ENCODE data around the gene IDI2.

The IDI2 gene

GRCh38 chr10:1009071-1009494, 16.6 kb downstream of the IDI2 start:
- no peak for DNase-seq (ENCODE audit: low read depth, low spot score)

DNA sequence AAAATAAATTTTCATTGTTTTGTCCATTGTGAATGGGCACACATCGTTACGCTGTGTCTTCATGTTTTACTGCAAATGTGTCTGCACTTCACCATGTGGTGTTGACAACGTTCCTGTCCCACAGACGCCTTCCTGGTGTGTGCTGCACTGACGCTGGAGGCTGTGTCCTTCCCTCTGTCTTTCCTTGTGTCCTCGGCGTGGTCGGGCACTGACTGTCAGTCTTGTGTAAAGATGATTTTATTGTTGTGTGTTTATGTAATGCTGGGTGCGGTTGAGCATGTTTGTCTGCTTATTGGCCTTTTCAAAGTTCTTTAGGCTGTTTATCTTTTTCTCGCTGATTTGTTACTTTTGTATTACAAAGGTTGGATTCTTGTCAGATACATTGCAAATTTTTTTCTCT, 18.1 kb downstream of the IDI2 start:
- no peak for DNase-seq (ENCODE audit: low read depth, low spot score)

DNA sequence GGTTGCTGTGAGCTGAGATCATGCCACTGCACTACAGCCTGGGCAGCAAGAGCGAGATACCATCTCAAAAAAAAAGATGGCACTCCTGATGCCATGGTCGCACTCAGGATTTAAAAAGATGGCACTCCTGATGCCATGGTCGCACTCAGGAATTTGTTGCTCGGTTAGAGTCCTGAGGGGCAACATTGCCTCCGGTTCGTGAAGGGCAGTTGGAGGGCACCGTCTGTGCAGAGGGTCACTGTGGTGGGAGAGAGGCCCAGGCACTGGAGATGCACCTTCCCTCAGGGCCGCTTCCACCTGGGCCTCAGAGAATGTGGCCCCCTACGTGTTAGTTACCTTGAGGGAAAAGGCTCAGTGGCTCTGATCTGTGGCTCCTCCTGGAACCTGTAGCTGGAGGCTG, 19.1 kb downstream of the IDI2 start:
- no peak for DNase-seq (ENCODE audit: low read depth, low spot score)

DNA sequence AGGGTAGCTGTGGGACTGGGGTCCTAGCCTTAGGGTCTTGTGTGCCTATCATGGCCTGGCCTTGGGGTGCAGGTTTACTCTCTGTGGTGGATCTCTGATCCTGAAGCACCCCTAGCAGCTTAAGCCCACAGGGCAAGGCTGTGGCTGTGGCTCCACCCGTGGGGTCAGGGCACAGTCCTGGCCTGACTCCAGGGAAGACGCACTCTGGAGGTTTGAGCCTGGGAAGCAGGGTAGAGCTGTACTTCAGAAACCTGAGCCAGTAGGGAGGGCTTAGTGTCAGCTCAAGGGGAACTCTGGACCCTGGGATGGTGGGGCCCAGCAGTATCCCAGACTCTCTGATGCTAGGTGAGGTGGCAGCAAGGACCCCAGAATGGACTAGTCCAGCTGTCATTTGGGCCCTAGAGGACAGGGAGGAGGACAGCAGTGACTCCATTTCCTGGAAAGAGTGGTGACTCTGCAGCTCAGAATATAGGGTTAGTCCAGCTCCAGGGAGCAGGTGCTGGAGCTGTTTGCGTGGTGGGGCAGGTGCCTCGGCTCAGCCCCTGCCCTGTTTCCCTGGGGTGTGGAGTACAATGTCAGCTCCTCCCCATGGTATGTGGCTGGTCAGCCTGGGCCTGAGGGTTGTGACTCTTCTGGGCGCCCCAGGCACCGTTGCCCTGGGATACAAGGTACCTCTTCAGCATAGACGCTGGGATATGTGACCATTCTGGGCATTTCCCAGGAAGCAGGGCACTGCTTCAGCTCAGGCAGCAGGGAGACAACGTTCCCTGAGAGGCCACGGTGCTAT, 21.6 kb downstream of the IDI2 start:
- no peak for DNase-seq (ENCODE audit: low read depth, low spot score)

DNA sequence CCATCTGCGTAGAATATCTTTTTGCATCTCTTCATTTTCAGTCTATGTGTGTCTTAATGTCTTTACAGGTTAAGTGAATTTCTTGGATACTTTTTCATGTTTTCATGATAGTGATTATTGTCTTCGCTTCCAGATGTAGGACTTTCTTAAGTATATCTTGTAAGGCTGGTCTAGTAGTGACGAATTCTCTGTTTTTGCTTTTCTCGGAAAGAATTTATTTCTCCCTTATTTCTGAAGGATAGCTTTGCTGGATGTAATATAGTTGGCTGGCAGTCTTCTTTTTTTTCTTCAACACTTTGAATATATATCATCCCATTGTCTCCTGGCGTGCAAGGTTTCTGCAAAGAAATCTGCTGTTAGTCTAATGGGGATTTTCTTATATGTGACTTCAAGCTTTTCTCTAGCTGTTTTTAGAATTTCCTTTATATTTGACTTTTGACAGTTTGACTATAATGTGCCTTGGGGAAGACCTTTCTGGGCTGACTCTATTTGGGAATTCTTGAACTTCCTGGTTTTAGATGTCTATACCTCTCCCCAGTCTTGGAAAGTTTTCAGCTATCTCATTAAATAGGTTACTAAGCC, 23.1 kb downstream of the IDI2 start:
- no peak for DNase-seq (ENCODE audit: low read depth, low spot score)

- no peak for DNase-seq (ENCODE audit: low read depth, low spot score)
Observed at GRCh38 chr10:997266-998022, 28.2 kb downstream of the IDI2 start.

DNA sequence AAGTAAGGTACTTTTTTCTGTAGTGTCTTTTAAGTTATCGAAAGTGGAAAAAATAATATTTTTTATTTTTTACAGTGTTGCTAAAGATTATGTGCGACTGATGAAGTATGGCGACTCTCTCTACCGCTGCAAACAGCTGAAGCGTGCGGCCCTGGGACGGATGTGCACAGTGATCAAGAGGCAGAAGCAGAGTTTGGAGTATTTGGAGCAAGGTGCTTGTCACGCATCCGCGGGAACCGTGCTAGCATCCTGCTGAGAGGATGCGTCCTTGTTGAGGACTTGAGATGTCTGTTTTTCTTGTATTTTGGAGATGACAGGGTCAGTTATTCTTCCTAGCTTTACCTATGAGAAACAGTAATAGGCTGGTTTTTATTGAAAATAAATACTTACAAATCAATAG, 29.6 kb downstream of the IDI2 start:
- DNase-seq (ENCODE audit: low read depth, low spot score), result no peak

DNA sequence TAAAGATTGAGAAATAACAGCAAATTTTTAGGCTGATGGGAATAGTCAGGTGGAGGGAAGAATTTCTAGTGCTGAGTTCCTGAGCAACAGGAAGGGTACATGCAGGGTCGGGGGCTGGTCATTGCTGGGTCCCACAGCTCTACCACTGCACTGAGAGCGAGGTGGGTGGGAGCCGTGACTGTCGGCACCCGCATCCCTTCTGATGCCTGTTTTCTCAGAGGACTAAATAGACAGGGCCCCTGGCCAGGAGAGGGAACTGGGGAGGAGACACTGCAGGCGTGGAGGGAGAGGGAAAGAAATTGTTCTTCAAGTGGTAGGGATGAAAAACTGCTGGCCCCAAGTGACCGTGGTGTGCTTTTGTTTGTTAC, 30.1 kb downstream of the IDI2 start:
- DNase-seq (ENCODE audit: low read depth, low spot score), result no peak

- DNase-seq (ENCODE audit: low read depth, low spot score), result no peak
Observed at GRCh38 chr10:994836-995558, 30.7 kb downstream of the IDI2 start.

GRCh38 chr10:992871-993270, 32.8 kb downstream of the IDI2 start:
- no peak for DNase-seq (ENCODE audit: low read depth, low spot score)

DNA sequence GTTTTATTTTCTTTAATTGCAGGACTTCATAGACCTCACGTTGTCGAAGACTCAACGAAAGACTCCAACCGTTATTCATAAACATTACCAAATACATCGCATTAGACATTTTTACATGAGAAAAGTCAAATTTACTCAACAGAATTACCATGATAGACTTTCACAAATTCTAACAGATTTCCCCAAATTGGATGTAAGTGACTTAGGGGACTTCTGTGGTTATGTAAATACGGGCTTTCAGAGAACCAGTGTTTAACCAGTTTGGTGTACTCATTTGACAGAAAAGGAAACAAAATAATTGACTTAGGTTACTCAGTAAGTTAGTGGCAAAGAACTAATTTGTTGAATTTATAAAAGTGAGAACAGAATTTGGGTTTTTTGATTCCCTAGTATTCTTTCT, 33.2 kb downstream of the IDI2 start:
- no peak for DNase-seq (ENCODE audit: low read depth, low spot score)

GRCh38 chr10:990808-991207, 34.9 kb downstream of the IDI2 start:
- no peak for DNase-seq (ENCODE audit: low read depth, low spot score)

DNA sequence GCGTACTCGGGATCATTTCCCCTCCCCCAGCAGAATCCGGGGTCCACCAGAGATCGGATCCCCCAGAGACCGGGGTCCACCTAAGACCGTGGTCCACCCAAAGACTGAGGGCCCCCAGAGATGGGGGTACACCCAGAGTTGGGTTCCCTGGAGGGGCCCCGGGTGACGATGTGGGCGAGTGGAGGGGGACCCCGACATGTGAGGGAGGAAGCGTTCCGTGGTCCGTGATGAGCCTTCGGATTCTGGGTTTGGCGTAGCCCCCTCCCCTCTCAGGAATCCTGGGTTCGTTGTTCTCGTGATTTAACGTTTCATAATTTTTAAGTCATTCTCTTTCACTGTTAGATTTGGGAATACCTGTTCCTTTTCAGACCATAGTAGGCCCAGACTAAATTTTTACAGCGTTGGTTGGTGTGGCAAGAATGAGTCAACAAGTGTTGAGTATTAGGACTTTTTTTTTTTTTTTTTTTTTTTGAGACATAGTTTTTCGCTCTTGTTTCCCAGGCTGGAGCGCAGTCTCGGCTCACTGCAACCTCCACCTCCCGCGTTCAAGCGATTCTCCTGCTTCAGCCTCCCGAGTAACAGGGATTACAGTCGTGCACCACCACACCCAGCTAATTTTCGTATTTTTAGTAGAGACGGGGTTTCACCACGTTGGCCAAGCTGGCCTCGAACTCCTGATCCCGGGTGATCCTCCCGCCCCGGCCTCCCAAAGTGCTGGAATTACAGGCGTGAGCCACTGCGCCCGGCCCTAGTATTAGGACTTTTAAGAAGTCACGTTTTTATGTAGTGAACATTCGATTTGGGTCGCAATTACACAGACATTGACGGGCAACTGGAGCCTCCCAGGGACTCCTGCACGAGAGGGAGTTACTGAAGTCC, 36.8 kb downstream of the IDI2 start:
- peak; percentile 32 for DNase-seq (ENCODE audit: low read depth, low spot score)

- peak; percentile 99 for DNase-seq (ENCODE audit: low read depth, low spot score)
Observed at GRCh38 chr10:987870-988666, 37.6 kb downstream of the IDI2 start, which contains the start of gene GTPBP4. GTPBP4 (plus strand) TSS chr10:988434; CDS start chr10:988480, 46 bp downstream.

DNA sequence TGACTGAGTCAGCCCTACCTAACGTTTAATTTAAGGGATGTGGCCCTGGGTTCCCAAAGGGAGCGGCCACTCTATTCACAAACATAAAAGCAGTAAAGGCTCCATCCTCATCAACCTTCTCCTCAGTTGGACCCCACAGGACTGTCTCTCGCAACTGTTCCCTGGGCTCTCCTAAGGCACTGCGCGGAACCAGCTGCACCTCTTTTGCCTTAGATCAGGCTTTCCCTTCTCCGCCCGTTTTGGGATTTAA, 38.1 kb downstream of the IDI2 start:
- no peak for DNase-seq (ENCODE audit: low read depth, low spot score)

DNA sequence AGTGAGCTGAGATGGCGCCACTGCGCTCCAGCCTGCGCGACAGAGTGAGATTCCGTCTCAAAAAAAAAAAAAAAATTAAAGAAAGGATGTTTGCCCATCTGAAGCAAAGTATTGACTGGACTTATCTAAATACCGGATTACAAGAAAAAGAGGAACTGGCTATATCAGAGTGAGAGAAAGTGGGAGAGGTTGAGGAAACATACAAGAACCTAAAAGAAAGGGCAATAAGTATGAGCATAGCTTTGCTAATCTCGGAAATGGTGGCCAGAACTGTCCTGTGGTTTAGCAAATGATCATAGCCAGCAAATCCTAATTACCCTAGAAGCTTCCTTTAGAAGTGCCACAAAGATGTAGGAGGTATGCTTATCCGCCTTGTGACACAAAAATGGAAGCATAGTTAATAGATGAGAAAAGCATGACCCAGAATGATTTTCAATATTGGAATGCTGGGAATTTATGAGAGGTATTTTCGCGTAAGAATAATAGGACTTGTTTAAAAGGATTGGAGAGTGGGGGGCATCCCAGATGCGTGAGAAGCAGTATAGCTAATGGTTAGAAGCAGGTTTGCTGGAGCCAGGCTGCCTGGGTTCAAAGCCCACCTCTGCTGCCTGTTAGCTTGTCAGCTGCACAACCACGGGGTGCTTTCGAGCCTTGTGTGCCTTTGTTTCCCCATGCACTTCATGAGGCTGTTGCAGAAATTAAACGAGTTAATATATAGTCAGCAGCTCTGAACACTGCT, 38.6 kb downstream of the IDI2 start:
- DNase-seq (ENCODE audit: low read depth, low spot score), result peak; percentile 85

DNA sequence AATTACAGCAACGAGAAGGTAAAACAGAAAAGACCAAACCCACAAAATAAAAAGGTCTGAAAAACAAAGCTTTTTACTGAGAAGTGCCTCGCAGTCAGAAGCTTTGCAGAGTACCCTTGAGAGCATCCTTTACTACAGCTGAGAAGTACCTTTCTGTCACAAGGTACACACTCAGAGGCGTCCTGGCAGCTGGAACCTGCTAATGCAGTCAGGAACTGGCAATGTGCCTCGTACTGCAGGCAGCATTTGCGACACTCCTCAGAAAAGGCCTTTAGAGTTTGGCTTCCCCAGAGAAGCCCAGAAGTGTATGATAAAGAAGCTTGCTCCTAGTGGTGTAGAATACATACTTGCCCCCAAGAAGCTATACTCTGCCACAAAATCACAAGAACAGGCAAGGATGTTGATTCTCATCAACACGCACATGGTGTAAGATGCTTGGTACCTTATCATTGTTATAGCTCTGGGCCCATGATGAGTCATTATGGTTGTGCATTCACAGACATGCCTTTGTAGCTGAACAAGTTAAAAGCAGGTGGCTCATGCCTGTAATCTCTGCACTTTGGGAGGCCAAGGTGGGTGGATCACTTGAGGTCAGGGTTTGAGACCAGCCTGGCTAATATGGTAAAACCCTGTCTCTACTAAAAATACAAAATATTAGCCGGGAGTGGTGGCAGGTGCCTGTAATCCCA, 39.4 kb downstream of the IDI2 start:
- peak; percentile 78 for DNase-seq (ENCODE audit: low read depth, low spot score)

- no peak for DNase-seq (ENCODE audit: low read depth, low spot score)
Observed at GRCh38 chr10:985361-985760, 40.3 kb downstream of the IDI2 start.

- peak; percentile 24 for DNase-seq (ENCODE audit: low read depth, low spot score)
Observed at GRCh38 chr10:983971-984655, 41.5 kb downstream of the IDI2 start.

Data from astrocyte of the hippocampus (primary cell).